HG03575 (cell line): ENCODE results near the gene DHCR7.

Source experiments
- ATAC-seq: cut with Tn5 transposase; IDR thresholded peaks from one replicate; pipeline ENCODE4 v1.9.1; 2021; ENCODE audit not compliant: unreplicated experiment, insufficient number of reproducible peaks, low FRiP score; ENCODE audit errors: extremely low read depth

Gene DHCR7

DNA sequence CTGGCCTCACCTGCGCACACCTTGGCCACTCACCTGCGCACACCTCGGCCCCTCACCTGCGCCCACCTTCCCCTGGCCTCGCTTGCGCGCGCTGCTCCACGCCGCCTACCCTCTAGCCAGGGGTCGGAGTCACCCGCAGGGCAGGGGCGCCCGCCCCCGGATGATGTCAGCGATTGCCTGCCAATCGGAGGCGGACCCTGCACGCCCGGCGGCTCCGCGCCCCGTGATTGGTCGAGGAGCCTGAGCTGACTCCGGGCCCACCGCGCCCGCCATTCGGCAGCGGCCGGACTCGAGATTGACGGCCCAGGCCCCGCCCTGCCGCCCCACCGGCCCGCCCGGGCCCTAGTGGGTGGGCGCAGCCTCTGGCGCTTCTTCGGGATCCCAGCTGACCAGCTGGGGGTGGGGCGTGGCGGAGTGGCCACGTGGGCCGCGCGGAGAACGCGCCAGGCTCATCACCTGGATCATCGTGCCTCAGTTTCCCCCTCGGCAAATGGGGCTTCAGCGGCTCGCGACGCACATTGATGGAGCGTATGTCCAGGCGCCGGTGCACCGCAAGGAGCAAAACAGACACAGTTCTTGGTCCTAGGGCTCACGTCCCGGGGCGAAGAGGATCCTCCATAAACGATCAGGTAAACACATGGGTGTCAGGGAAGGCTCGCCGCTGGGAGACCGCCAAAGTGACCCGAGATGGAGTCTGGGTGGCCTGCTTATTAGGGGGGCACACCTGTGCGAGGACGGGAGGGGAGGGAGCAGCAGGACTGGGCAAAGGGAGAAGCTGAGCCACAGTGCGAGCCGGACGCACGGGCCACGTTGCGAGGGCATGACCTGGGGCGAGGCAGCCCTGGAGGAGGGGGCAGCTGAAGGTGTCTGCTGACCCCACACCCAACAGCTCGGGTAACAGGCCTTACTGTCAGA lies at the start of gene DHCR7:
Gene DHCR7, minus strand, starts transcription at position 137 of the 915 bp plus-strand sequence. CDS start 3,441 bp downstream, outside the sequence.
- ATAC-seq = no peak

DNA sequence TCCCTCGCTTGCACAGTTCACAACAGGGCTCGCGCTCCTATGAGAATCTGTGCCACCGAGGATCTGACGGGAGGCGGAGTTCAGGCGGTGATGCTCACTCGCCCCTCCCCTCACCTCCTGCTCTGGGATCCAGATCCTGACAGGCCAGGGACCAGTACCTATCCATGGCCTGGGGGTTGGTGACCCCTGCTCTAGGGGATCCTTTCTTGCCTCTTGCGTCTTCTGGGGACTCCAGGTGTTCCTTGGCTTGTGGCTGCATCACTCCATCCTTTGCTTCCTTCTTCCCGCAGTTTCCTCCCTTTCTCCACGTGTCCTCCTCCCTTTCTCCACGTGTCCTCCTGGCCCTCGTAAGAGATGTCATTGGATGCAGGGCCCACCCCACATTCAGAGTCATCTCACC lies 48.2 kb upstream of the DHCR7 start:
- no peak for ATAC-seq

GRCh38 chr11:71495286-71496230 lies 47.4 kb upstream of the DHCR7 start:
- ATAC-seq = no peak

- ATAC-seq = no peak
Measured at GRCh38 chr11:71491940-71492339, 43.7 kb upstream of the DHCR7 start.

DNA sequence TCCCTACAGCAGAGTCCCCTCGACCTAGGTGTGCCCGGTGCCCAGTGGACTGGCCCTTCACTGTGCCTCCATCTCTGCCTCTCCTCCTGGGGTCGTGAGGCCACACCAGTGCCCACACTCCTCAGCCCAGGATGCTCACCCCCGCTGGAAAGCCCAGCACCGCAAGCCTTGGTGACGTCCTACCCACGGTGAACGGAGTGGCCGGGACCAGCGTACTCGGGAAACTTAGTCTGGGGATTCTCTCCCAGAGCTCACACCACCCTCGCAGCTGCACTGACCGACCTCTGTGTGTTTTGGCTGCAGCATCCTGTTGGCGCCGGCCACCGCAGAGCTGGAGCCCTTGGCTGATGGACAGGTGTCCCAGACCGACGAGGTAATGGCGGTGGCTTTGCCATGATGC lies 43.3 kb upstream of the DHCR7 start:
- ATAC-seq = no peak

DNA sequence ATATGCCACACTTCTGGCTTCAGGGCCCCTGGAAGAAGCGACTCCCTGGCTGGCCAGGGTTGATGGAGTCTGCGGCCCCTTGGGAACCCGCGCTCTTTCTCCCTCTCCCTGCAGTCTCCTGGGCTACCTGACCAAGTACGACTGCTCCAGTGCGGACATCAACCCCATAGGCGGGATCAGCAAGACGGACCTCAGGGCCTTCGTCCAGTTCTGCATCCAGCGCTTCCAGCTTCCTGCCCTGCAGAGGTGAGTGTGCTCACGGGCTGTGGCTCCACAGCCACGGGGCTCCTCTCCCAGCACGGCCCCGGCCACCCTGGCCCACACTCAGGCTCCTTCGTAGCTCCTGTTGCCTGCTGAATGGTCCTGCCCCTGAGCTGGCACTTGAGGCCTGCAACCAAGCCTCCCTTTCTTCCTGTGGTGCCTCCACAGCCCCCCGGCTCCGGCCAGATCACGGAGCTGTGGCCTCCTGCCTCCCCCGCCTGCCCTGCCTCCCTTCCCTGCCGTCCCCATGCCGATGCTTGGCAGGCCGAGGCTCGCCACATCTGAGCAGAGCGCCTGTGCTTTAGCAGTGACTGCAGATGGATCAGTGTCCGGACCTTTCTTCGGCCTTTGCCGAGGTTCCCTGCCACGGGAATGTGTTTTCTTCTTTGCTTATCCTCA lies 42.7 kb upstream of the DHCR7 start:
- no peak for ATAC-seq

DNA sequence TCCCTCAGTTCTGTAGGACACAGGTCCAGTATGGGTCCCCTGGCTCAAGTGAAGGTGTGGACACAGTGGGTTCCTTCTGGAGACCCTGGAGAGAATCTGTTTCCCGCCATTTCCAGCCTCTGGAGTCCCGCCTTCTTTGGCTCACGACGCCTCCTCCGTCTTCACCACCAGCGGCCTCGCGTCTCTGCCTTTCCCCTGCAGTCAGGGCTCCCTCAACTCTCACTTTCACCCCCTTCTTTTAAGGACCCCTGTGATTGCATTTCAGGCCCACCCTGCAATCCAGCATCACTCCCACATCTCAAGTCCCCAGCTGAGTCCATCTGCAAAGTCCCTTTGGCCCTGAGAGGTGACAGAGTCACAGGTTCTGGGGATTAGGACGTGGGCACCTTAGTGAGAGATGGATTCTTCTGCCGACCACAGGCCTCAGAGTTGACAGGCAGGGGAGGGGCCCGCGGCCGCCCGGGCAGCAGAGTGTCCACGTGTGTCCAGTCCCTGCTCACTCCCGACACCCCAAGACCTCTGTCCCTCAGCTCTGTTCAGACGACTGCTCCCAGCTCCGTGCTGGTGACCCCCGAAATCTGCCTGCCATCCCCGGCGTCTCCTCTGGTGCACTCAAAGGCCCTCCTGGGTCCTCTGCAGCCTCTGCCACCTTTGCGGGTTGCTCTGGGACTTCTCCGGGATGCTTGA lies 42.0 kb upstream of the DHCR7 start:
- no peak for ATAC-seq

DNA sequence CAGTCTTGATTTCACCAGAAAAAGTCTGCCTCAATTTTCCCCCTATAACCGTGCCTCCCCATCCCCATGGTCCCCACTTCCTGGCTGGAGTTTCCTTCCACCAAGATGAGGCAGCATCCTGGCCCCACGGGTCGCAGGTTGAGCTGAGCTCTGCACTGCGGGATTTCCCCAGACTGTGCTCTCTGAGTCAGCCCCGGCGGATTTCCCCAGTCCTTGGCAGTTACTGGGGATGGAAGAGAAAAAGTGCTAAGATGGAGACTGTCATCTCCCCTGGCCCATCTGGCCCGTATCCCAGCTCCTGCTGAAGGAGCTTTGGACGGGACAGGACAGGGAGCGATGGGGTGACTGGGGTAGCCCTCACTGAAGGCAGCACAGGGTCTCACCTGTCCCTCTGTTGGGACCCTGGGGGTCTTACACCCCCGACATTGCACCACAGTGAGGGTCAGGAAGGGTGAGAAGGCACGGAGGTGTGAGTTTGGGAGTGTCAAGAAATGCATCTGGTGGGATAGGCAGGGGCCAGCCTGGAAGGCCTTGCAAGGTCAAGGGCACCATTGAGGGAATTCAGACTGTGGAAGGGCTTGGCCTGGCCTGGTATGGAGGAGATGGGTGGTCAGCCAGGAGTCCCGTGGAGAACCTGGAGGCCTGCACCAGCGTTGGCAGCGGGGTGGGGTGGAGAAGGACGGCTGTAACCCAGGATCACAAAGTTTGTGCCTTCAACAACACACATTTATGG lies 41.3 kb upstream of the DHCR7 start:
- ATAC-seq = no peak

DNA sequence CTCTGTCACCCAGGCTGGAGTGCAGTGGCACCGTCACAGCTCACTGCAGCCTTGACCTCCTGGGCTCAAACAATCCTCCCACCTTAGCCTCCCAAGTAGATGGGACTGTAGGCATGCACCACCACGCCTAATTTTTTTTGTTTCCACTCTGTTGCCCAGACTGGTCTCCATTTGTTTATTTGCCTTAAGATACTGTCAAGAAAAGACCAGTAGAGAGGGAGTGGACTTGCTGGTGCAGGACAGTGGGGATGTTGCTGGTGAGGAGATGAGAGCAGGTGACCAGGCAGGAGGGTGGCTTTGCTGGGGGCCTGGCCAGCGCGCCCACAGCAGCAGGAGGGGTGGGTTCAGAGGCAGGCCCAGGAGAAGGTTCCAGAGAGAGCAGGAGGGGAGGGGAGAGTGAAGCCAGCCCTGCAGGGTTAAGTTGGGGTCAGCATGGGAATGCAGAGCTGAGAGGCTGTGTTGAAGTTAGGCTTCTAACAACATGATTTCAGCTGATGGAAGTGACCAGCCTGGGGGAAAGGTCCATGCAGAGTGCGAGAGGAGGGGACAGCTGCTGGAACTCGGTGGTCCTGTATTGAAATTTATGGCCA lies 40.6 kb upstream of the DHCR7 start:
- no peak for ATAC-seq

DNA sequence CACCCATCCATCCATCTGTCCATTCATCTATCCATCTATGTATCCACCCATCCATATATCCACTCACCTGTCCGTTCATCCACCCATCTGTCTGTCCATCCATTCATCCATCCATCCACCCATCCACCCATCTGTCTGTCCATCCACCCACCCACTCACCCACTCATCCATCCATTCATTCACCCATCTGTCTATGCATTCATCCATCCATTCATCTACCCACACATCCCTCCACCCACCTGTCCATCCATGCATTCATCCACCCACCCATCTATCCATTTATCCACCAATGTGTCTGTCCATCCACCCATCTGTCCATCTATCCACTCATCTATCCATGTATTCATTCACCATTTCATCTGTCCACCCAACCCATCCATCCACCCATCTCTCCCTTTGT lies 38.1 kb upstream of the DHCR7 start:
- no peak for ATAC-seq

GRCh38 chr11:71485466-71485865 lies 37.3 kb upstream of the DHCR7 start:
- no peak for ATAC-seq

DNA sequence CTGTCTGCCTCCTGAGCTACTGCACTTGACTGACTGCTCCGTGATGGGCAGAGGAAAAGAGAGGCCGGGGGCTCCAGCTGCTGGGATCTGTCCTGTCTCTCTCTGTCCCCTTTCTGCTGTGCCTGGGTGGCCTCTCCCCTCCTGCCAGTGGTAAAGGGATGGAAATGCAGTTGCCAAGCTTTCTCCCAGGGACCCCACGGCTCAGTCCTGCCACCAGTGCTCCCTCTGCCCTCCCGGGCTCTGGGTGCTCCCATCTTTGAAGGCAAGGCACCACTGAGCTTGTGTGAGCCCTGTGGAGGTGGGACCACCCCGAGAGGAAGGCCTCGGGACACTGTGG lies 36.8 kb upstream of the DHCR7 start:
- no peak for ATAC-seq

GRCh38 chr11:71484248-71485062 lies 36.3 kb upstream of the DHCR7 start:
- no peak for ATAC-seq

DNA sequence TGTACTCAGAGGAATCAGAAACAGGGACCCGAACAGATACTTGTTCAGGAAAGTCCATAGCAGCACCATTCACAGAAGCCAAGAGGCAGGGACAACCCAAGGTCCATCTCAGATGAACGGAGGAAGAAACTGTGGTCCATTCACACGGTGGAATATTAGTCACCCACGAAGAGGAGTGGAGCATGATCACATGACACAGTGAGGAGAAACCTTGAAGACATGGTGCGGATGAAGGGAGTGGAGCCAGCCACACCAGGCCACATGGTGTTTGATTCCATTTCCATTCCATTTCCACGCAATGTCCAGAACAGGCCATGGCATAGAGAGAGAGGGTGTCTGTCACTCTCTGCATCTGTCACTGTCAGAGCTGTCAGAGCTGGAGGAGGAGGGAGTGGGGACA lies 35.5 kb upstream of the DHCR7 start:
- no peak for ATAC-seq

DNA sequence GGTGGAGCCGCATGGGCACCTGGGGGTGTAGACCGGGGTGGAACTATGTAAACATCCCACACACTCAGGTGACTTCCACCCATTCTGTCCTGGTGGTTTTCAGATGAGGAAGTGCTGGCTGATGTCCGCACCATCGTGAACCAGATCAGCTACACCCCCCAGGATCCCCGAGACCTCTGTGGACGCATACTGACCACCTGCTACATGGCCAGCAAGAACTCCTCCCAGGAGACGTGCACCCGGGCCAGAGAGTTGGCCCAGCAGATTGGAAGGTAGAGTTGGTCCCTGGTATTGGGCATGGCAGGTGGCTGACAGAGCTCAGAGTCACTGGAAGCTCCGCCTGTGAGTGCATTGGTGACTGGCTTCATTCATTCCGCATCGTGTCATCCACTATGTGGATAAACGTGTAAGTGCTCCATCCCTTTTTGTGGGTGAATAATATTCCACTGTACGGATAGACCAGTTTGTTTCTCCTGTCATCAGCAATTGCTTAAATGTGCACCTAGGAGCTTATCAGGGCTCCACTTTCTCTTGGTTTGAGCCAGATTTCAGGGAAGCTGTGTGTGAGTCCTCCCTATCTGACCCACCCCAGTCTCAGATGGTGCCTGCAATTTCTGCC lies 34.7 kb upstream of the DHCR7 start:
- no peak for ATAC-seq

DNA sequence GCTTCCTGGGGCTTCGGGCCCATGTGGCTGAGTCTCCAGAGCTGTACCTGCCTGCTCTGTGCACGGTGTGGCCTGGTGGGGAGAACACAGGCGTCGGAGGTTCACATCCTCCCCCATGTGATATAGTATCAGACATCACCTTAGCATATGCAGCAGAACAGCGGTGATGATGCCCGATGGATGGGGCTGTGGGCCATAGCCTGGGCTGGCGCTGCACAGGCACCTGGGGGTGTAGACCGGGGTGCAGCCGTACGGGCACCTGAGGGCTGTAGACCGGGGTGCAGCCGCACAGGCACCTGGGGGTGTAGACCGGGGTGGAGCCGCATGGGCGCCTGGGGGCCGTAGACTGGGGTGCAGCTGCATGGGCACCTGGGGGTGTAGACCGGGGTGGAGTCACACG lies 34.0 kb upstream of the DHCR7 start:
- ATAC-seq = no peak
